DND-41 (cell line): ENCODE measurements around the gene CTNNA3.

Experiments used
- ATAC-seq: fragments of 200-7000 bp; cut with Tn5 transposase; 3 replicates; pipeline ENCODE4 v1.9.1; 2021; ENCODE audit warnings: low read depth; ENCODE audit not compliant: insufficient read depth
- DNase-seq: peaks from one replicate; pipeline ENCODE4 v3.0.0-alpha.2; 2020
- H2AFZ ChIP-seq: 2 replicates; pipeline ENCODE4 v1.6.0; 2012; ENCODE audit warnings: low read depth, low read length
- H3K27ac ChIP-seq: 2 replicates; pipeline ENCODE4 v1.5.1; 2012; ENCODE audit warnings: low read length, inconsistent platforms
- H3K27me3 ChIP-seq: fragments of 200-600 bp; sonication (generic); 2 replicates; pipeline ENCODE4 v1.6.0; 2012; ENCODE audit warnings: low read length, mild to moderate bottlenecking, inconsistent platforms; ENCODE audit not compliant: insufficient read depth, poor library complexity
- H3K36me3 ChIP-seq: 2 replicates; pipeline ENCODE4 v1.5.1; 2012; ENCODE audit warnings: low read length, inconsistent platforms; ENCODE audit not compliant: insufficient read depth
- H3K4me1 ChIP-seq: 2 replicates; pipeline ENCODE4 v1.5.1; 2012; ENCODE audit warnings: mild to moderate bottlenecking, low read length; ENCODE audit not compliant: insufficient read depth
- H3K4me2 ChIP-seq: 2 replicates; pipeline ENCODE4 v1.6.0; 2012; ENCODE audit warnings: mild to moderate bottlenecking, moderate library complexity, low read length, inconsistent platforms; ENCODE audit not compliant: insufficient read depth
- H3K4me3 ChIP-seq, 2 experiments: fragments of 200-600 bp in 1 of 2; shearing (Covaris generic) in 1 of 2; 2 replicates each; pipeline ENCODE4 v1.5.1; 2012 to 2016; ENCODE audit warnings: inconsistent platforms in 2 of 2, low read length in 2 of 2, mild to moderate bottlenecking in 2 of 2, low read depth in 1 of 2, moderate library complexity in 1 of 2
- H3K79me2 ChIP-seq: 2 replicates; pipeline ENCODE4 v1.6.0; 2012; ENCODE audit warnings: low read length, inconsistent platforms; ENCODE audit not compliant: insufficient read depth
- H3K9ac ChIP-seq: 2 replicates; pipeline ENCODE4 v1.6.0; 2012; ENCODE audit warnings: low read depth, mild to moderate bottlenecking, inconsistent platforms, low read length, moderate library complexity
- H3K9me3 ChIP-seq: 2 replicates; pipeline ENCODE4 v1.5.1; 2012; ENCODE audit warnings: low read length, moderate library complexity, mild to moderate bottlenecking, inconsistent platforms; ENCODE audit not compliant: insufficient read depth, severe bottlenecking
- H4K20me1 ChIP-seq: 2 replicates; pipeline ENCODE4 v1.6.0; 2012; ENCODE audit warnings: low read length; ENCODE audit not compliant: insufficient read depth
- EZH2 ChIP-seq: IDR thresholded peaks from 3 replicates; pipeline ENCODE4 v1.6.1; 2012; ENCODE audit warnings: borderline replicate concordance, low read depth, mild to moderate bottlenecking, moderate library complexity, low read length, inconsistent platforms; ENCODE audit not compliant: severe bottlenecking
- TF ChIP-seq, protein P1 (sequence below): IDR thresholded peaks from 2 replicates; pipeline ENCODE4 v1.5.1; 2012; ENCODE audit warnings: borderline replicate concordance, low read length, moderate library complexity, mild to moderate bottlenecking; ENCODE audit not compliant: poor library complexity, severe bottlenecking; ENCODE audit errors: extremely low read depth

The CTNNA3 gene

DNA sequence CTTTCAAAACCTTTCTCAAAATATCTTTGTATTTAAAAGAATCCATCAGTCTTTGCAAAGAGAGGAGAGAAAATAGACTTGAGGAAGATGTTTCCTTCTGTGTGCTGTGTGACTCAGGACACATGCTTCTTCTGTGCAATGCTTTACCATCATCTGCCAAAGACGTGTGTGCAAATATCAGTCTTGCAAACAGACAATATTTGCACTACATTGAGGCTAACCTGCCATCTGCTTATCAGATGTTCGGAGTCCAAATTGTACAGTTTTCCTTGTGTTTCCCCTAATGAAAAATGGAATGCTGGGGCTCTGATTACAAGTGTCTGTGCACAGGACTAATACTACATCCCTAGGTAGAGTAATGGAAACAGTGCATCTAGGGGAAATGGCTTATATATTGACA is 1123.3 kb downstream of the CTNNA3 start:
- no peaks in the 10 kb centered on the region for H4K20me1 ChIP-seq
- DNase-seq (no peak), ATAC-seq (no peak)
- H3K4me2 ChIP-seq: no peak overlapping the region
- H3K27ac ChIP-seq: no peak overlapping the region
- H3K9ac ChIP-seq: no peak overlapping the region
- no peaks in the 10 kb centered on the region for H3K9me3 ChIP-seq
- no peaks in the 10 kb centered on the region for H3K36me3 ChIP-seq
- no peak overlapping the region for H3K4me3 ChIP-seq
- TF ChIP-seq, protein P1, sequence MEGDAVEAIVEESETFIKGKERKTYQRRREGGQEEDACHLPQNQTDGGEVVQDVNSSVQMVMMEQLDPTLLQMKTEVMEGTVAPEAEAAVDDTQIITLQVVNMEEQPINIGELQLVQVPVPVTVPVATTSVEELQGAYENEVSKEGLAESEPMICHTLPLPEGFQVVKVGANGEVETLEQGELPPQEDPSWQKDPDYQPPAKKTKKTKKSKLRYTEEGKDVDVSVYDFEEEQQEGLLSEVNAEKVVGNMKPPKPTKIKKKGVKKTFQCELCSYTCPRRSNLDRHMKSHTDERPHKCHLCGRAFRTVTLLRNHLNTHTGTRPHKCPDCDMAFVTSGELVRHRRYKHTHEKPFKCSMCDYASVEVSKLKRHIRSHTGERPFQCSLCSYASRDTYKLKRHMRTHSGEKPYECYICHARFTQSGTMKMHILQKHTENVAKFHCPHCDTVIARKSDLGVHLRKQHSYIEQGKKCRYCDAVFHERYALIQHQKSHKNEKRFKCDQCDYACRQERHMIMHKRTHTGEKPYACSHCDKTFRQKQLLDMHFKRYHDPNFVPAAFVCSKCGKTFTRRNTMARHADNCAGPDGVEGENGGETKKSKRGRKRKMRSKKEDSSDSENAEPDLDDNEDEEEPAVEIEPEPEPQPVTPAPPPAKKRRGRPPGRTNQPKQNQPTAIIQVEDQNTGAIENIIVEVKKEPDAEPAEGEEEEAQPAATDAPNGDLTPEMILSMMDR: no peak
- no peak for TF ChIP-seq EZH2
- no peaks in the 10 kb centered on the region for H3K79me2 ChIP-seq
- no peaks in the 10 kb centered on the region for H3K4me1 ChIP-seq
- no peaks in the 10 kb centered on the region for H3K27me3 ChIP-seq
- H2AFZ ChIP-seq: no peak overlapping the region

DNA sequence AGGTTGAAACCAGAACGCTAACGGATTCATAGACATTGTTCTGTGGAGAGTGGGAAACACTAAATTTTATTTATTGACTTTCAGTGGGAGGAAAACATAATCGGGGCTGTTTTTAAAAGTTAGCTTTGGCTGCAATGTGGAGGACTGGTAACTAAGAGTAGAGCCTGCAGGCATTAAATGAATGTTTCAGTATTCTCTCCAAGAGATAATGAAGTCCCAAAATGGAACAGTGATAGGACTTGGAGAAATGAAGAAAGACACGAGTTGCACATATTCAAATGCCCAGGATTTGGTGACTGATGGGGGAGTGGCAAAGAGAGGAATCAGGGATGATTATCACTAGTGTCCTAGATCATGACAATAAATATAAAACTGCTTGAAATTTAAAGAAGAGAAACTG is 1130.0 kb downstream of the CTNNA3 start:
- no peak overlapping the region for H3K27ac ChIP-seq
- no peak overlapping the region for H3K4me3 ChIP-seq
- ATAC-seq (no peak), DNase-seq (no peak)
- H3K4me1 ChIP-seq: no peaks in the 10 kb centered on the region
- no peak overlapping the region for H3K9ac ChIP-seq
- TF ChIP-seq EZH2: no peak
- TF ChIP-seq, protein P1: no peak
- no peaks in the 10 kb centered on the region for H4K20me1 ChIP-seq
- no peaks in the 10 kb centered on the region for H3K79me2 ChIP-seq
- no peak overlapping the region for H3K4me2 ChIP-seq
- H3K9me3 ChIP-seq: no peaks in the 10 kb centered on the region
- no peaks in the 10 kb centered on the region for H3K27me3 ChIP-seq
- no peaks in the 10 kb centered on the region for H3K36me3 ChIP-seq
- H2AFZ ChIP-seq: no peak overlapping the region

DNA sequence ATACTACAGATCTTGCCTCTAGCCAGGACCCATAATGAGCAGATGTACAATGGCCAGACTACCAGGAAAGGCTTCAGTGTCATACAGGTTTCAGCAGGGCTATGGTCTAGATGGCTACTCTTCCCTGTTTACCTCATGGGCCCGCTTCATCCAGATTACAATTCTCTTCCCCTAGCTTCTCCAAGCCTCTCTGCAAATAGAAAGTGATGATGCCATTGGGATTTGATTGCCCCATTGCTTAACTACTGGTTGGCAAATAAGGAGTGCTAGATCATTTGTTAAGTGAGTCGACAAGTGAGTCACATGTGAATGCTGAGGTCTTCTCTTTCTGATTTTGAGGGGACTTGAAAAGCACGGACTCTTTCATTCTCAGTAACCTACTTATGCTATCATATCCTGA is 1131.7 kb downstream of the CTNNA3 start:
- Histone ChIP-seq H3K9me3 (no peaks in the 10 kb centered on the region), H3K79me2 (no peaks in the 10 kb centered on the region), H3K4me3 (no peak overlapping the region), H3K27ac (no peak overlapping the region), H4K20me1 (no peaks in the 10 kb centered on the region), H3K36me3 (no peaks in the 10 kb centered on the region), H3K4me2 (no peak overlapping the region), H3K9ac (no peak overlapping the region), H3K4me1 (no peaks in the 10 kb centered on the region), H2AFZ (no peak overlapping the region), H3K27me3 (no peaks in the 10 kb centered on the region)
- TF ChIP-seq EZH2: no peak
- TF ChIP-seq, protein P1: no peak
- no peak for DNase-seq
- ATAC-seq: no peak

DNA sequence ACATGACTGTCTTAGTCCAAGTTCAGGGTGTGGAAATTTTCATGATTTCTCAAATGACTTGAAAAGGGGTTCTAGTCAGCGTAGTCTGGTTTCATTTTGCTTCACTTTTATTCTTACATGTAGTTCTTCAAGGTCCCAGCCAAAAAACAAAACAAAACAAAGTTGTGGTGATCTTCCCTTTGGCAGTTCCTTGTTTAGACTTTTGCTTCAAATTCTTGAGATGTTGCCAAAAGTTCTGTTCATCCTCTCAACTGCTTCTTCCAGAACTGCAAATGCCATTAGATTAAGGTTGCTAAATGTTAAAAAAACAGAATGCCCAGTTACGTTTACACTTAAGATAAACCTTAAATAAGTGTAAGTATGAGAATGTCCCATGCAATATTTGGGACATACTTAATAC is 1140.9 kb downstream of the CTNNA3 start:
- H3K4me1 ChIP-seq: no peaks in the 10 kb centered on the region
- H2AFZ ChIP-seq: no peak overlapping the region
- H3K9ac ChIP-seq: no peak overlapping the region
- H3K36me3 ChIP-seq: no peaks in the 10 kb centered on the region
- DNase-seq: no peak
- H3K27ac ChIP-seq: no peak overlapping the region
- H3K27me3 ChIP-seq: no peaks in the 10 kb centered on the region
- H3K4me3 ChIP-seq: no peak overlapping the region
- no peak for TF ChIP-seq EZH2
- TF ChIP-seq, protein P1: no peak
- ATAC-seq: no peak
- H4K20me1 ChIP-seq: no peaks in the 10 kb centered on the region
- no peaks in the 10 kb centered on the region for H3K79me2 ChIP-seq
- no peaks in the 10 kb centered on the region for H3K9me3 ChIP-seq
- H3K4me2 ChIP-seq: no peak overlapping the region
